Erythroblast (primary cell): Measurements from ENCODE around the gene TSC22D4.

Experiments
- GATA1 ChIP-seq: IDR thresholded peaks from 2 replicates; pipeline ENCODE4 v1.6.1; 2011; ENCODE audit warnings: low read depth, mild to moderate bottlenecking, control low read depth, low read length, moderate library complexity
- POLR2A ChIP-seq: IDR thresholded peaks from 2 replicates; pipeline ENCODE4 v1.6.1; 2011; ENCODE audit warnings: mild to moderate bottlenecking, low read length

- TF ChIP-seq POLR2A (no peak), GATA1 (no peak)
Observed at GRCh38 chr7:100433592-100434296, 45.3 kb downstream of the TSC22D4 start.
